GM23248 (cell line): ENCODE data around the gene PDGFD. TPM values are rescaled to one million over a fixed set of nuclear protein-coding genes. Genes with fewer than 3 reads are reported as not detected.

Experiments
- DNase-seq: peaks from one replicate; pipeline ENCODE4 v3.0.0-alpha.2; 2015
- H2AFZ ChIP-seq: fragments of 200-600 bp; sonication (generic); 2 replicates; pipeline ENCODE4 v1.6.1; 2016; ENCODE audit warnings: antibody characterized with exemption
- H3F3A ChIP-seq: fragments of 200-600 bp; sonication (generic); 2 replicates; pipeline ENCODE4 v1.6.1; 2016; ENCODE audit warnings: mild to moderate bottlenecking, antibody characterized with exemption, mixed run types; ENCODE audit not compliant: insufficient read depth
- H3K27ac ChIP-seq: fragments of 200-600 bp; sonication (generic); 2 replicates; pipeline ENCODE4 v1.5.1; 2016; ENCODE audit warnings: mild to moderate bottlenecking
- H3K27me3 ChIP-seq: fragments of 200-600 bp; sonication (generic); replicated peaks from 2 replicates; pipeline ENCODE4 v1.6.1; 2016; ENCODE audit warnings: mild to moderate bottlenecking; ENCODE audit not compliant: insufficient read depth
- H3K36me3 ChIP-seq: fragments of 200-600 bp; sonication (generic); 2 replicates; pipeline ENCODE4 v1.6.1; 2016; ENCODE audit warnings: low read depth, mild to moderate bottlenecking
- H3K4me1 ChIP-seq: fragments of 200-600 bp; sonication (generic); 2 replicates; pipeline ENCODE4 v1.6.1; 2016; ENCODE audit warnings: mild to moderate bottlenecking; ENCODE audit not compliant: insufficient read depth
- H3K4me2 ChIP-seq: fragments of 200-600 bp; sonication (generic); one replicate; pipeline ENCODE4 v1.6.1; 2016; ENCODE audit warnings: mild to moderate bottlenecking; ENCODE audit not compliant: unreplicated experiment
- H3K4me3 ChIP-seq: fragments of 200-600 bp; sonication (generic); 2 replicates; pipeline ENCODE4 v1.5.1; 2016; ENCODE audit warnings: mild to moderate bottlenecking
- H3K79me2 ChIP-seq: fragments of 200-600 bp; sonication (generic); 2 replicates; pipeline ENCODE4 v1.6.1; 2016; ENCODE audit warnings: mild to moderate bottlenecking; ENCODE audit not compliant: insufficient read depth
- H3K9ac ChIP-seq: fragments of 200-600 bp; sonication (generic); 2 replicates; pipeline ENCODE4 v1.6.1; 2016; ENCODE audit warnings: mild to moderate bottlenecking
- H3K9me2 ChIP-seq: fragments of 200-600 bp; sonication (generic); 2 replicates; pipeline ENCODE4 v1.6.1; 2016; ENCODE audit warnings: mixed run types, mild to moderate bottlenecking, moderate library complexity; ENCODE audit not compliant: insufficient read depth
- H3K9me3 ChIP-seq: fragments of 200-600 bp; sonication (generic); one replicate; pipeline ENCODE4 v1.6.1; 2017; ENCODE audit warnings: low read depth
- H4K20me1 ChIP-seq: fragments of 200-600 bp; sonication (generic); 2 replicates; pipeline ENCODE4 v1.6.0; 2016; ENCODE audit not compliant: insufficient read depth
- EZH2 ChIP-seq: fragments of 200-600 bp; sonication (generic); IDR thresholded peaks from 2 replicates; pipeline ENCODE4 v1.6.1; 2018; ENCODE audit warnings: antibody characterized with exemption, mild to moderate bottlenecking; ENCODE audit not compliant: insufficient read depth, poor library complexity, severe bottlenecking
- EZH2phosphoT487 ChIP-seq: fragments of 200-600 bp; sonication (generic); IDR thresholded peaks from 2 replicates; pipeline ENCODE4 v1.6.1; 2018; ENCODE audit warnings: antibody characterized with exemption, moderate library complexity, mild to moderate bottlenecking, low read depth; ENCODE audit not compliant: insufficient read depth
- WGBS, 2 experiments: methylation state at CpG; one replicate each; pipeline ENCODE4 v1.1.6; 2015 to 2017; ENCODE audit warnings: low lambda C conversion rate in 2 of 2, low coverage in 1 of 2; ENCODE audit errors: missing lambda C conversion rate in 2 of 2; 5-methylcytosine and 5-hydroxymethylcytosine counted together
- in situ Hi-C: fragments of 300-500 bp; cut with MboI; formaldehyde crosslinking; loops from 2 replicates; pipeline ENCODE4 v1.15.0; 2020
- polyA plus RNA-seq: library from polyadenylated mRNA; unstranded; fragments of >200 nt; fragmentation: Nextera tagmentation; extraction: Ambion mirVana; gene quantifications from 2 replicates; pipeline ENCODE4 v1.2.1, GENCODE V29; 2016
- total RNA-seq: library from RNA; depleted of rRNA; stranded (reverse); fragments of >200 nt; shearing (Covaris generic); gene quantifications from 2 replicates; pipeline ENCODE4 v1.2.3, GENCODE V29; 2014

The PDGFD gene
- total and polyA plus RNA-seq, 2 experiments from 2014 or later, result 0.81 to 1.3 TPM

GRCh38 chr11:104120493-104121137 is 43.3 kb downstream of the PDGFD start:
- Histone ChIP-seq H3K9me2 (no peaks in the 10 kb centered on the region), H3K4me3 (no peak overlapping the region)

GRCh38 chr11:104118105-104118744 is 45.7 kb downstream of the PDGFD start:
- H3K9ac ChIP-seq, result no peak overlapping the region
- H3F3A ChIP-seq, result no peaks in the 10 kb centered on the region
- no peaks in the 10 kb centered on the region for H3K36me3 ChIP-seq
- H3K79me2 ChIP-seq, result no peaks in the 10 kb centered on the region
- no peaks in the 10 kb centered on the region for H3K27me3 ChIP-seq
- in situ Hi-C loops, result no loop called here
- no peak overlapping the region for H3K27ac ChIP-seq
- 82 to 90% methylated on average over 1 of the region's 1 CpG for WGBS, 2 experiments
- TF ChIP-seq EZH2 (no peak), EZH2phosphoT487 (no peak)
- H3K4me1 ChIP-seq, result no peaks in the 10 kb centered on the region
- H3K4me2 ChIP-seq, result no peak overlapping the region
- DNase-seq, result no peak
- H3K4me3 ChIP-seq, result no peak overlapping the region
- no peaks in the 10 kb centered on the region for H3K9me3 ChIP-seq
- no peak overlapping the region for H2AFZ ChIP-seq
- no peaks in the 10 kb centered on the region for H4K20me1 ChIP-seq
- H3K9me2 ChIP-seq, result no peaks in the 10 kb centered on the region

More at GRCh38 chr11:104120493-104121137, 43.3 kb downstream of the PDGFD start:
- Histone ChIP-seq H3K9ac (no peak overlapping the region), H3K36me3 (no peaks in the 10 kb centered on the region), H3F3A (no peaks in the 10 kb centered on the region), H3K9me3 (no peaks in the 10 kb centered on the region), H4K20me1 (no peaks in the 10 kb centered on the region), H3K79me2 (no peaks in the 10 kb centered on the region), H2AFZ (no peak overlapping the region), H3K27ac (no peak overlapping the region), H3K4me1 (no peaks in the 10 kb centered on the region), H3K27me3 (no peaks in the 10 kb centered on the region), H3K4me2 (no peak overlapping the region)
- in situ Hi-C loops, result no loop called here
- no peak for TF ChIP-seq EZH2phosphoT487
- TF ChIP-seq EZH2, result no peak
- 76 to 77% methylated on average over 4 of the region's 4 CpGs for WGBS, 2 experiments
- DNase-seq, result no peak

GRCh38 chr11:104113541-104113940 is 50.4 kb downstream of the PDGFD start:
- Histone ChIP-seq H3K9ac (no peak overlapping the region), H3K36me3 (no peaks in the 10 kb centered on the region), H3K4me2 (no peak overlapping the region), H3K27me3 (no peaks in the 10 kb centered on the region), H2AFZ (no peak overlapping the region), H3K79me2 (no peaks in the 10 kb centered on the region), H3F3A (0 out of 2 replicates have a peak, but pooled peaks cover 3% of the 10 kb centered on the region), H3K27ac (no peak overlapping the region), H3K4me3 (no peak overlapping the region), H3K9me2 (no peaks in the 10 kb centered on the region), H3K9me3 (no peaks in the 10 kb centered on the region), H3K4me1 (peaks cover 5% of the 10 kb centered on the region; the same call in 1 of the 2 replicates), H4K20me1 (no peaks in the 10 kb centered on the region)
- TF ChIP-seq EZH2 (no peak), EZH2phosphoT487 (no peak)
- no peak for DNase-seq
- 84 to 86% methylated on average over 2 of the region's 2 CpGs for WGBS, 2 experiments
- in situ Hi-C loops, result no loop called here

- Histone ChIP-seq H3K27ac (no peak overlapping the region), H3K9me3 (no peaks in the 10 kb centered on the region), H3K4me2 (peak overlapping the region; percentile 44), H4K20me1 (no peaks in the 10 kb centered on the region), H3K9me2 (no peaks in the 10 kb centered on the region), H3K36me3 (no peaks in the 10 kb centered on the region), H2AFZ (no peak overlapping the region), H3K9ac (no peak overlapping the region), H3K79me2 (no peaks in the 10 kb centered on the region), H3K4me1 (peaks cover 25% of the 10 kb centered on the region), H3F3A (peaks cover 19% of the 10 kb centered on the region; the same call in 1 of the 2 replicates), H3K27me3 (no peaks in the 10 kb centered on the region), H3K4me3 (0 out of 2 replicates have a peak overlapping the region, but pooled peaks have one; percentile 18)
- peak; percentile 73 for DNase-seq
- in situ Hi-C loops, result no loop called here
- TF ChIP-seq EZH2phosphoT487 (0 out of 2 replicates have a peak, but pooled peaks have one; percentile 47), EZH2 (no peak)
- 3 to 5% methylated on average over 5 of the region's 5 CpGs for WGBS, 2 experiments
Observed at GRCh38 chr11:104106136-104106754, 57.7 kb downstream of the PDGFD start.
